HCT116 (cell line): ENCODE data around the gene SUOX.

Source experiments
- EZH2 ChIP-seq: fragments of 200-600 bp; sonication (generic); IDR thresholded peaks from 2 replicates; pipeline ENCODE4 v1.6.1; 2017; ENCODE audit warnings: antibody characterized with exemption, mixed run types
- TF ChIP-seq, protein P1 (sequence below): IDR thresholded peaks from 2 replicates; pipeline ENCODE4 v1.6.1; 2012
- TF ChIP-seq, protein P2 (sequence below), 3 experiments: fragments of 200-600 bp in 1 of 3; sonication (generic) in 1 of 3; IDR thresholded peaks in 2 of 3; conservative IDR thresholded peaks in 1 of 3; 2 replicates each; pipeline ENCODE4 v1.5.1; 2012 to 2017; ENCODE audit warnings: low read depth in 2 of 3, low read length in 2 of 3, antibody characterized with exemption in 1 of 3, borderline replicate concordance in 1 of 3, control low read depth in 1 of 3, mild to moderate bottlenecking in 1 of 3, mixed read lengths in 1 of 3, mixed run types in 1 of 3, moderate library complexity in 1 of 3; ENCODE audit not compliant: insufficient read depth in 1 of 3

DNA sequence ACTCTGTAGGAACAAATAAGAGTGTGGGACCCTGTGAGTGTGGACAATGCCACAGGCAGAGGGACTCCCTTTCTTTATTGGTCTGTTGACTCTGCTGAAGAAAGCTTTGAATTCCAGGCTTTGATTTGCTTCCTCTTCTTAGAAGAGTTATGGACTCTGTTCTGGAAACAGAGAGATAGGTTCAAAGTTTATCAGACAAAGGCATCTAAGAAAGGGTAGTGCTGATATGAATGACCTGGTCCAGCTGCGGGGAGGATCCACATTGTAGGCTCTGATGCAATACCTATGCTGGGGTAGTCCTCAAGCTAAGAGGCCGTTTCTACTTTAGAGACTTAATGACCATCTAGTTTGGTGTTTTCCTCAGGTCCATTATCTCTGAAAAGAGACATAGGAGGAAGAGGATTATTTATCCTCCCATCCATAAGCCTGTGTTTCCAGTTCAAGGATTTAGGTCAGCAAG is 13.1 kb downstream of the SUOX start:
- TF ChIP-seq, protein P1, sequence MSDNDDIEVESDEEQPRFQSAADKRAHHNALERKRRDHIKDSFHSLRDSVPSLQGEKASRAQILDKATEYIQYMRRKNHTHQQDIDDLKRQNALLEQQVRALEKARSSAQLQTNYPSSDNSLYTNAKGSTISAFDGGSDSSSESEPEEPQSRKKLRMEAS = no peak
- TF ChIP-seq EZH2 = no peak
- TF ChIP-seq, protein P2, sequence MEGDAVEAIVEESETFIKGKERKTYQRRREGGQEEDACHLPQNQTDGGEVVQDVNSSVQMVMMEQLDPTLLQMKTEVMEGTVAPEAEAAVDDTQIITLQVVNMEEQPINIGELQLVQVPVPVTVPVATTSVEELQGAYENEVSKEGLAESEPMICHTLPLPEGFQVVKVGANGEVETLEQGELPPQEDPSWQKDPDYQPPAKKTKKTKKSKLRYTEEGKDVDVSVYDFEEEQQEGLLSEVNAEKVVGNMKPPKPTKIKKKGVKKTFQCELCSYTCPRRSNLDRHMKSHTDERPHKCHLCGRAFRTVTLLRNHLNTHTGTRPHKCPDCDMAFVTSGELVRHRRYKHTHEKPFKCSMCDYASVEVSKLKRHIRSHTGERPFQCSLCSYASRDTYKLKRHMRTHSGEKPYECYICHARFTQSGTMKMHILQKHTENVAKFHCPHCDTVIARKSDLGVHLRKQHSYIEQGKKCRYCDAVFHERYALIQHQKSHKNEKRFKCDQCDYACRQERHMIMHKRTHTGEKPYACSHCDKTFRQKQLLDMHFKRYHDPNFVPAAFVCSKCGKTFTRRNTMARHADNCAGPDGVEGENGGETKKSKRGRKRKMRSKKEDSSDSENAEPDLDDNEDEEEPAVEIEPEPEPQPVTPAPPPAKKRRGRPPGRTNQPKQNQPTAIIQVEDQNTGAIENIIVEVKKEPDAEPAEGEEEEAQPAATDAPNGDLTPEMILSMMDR (IDR thresholded peaks at IDR 0.05 in 2 of 3, conservative IDR thresholded peaks at IDR 0.05 in 1 of 3; ENCODE audit: borderline replicate concordance in 1 of 3, insufficient read depth in 1 of 3, low read depth in 2 of 3, low read length in 2 of 3) = no peak
